Esophagus muscularis mucosa (tissue), 4 donors: ENCODE results near the gene CTXN1. TPM values are rescaled to one million over a fixed set of nuclear protein-coding genes. Genes with fewer than 3 reads are reported as not detected.
A peak's percentile ranks its signal among the peaks of the same experiment; 100 is the strongest.

ENCODE experiments used
- DNase-seq: peaks from one replicate; pipeline ENCODE4 v3.0.0-alpha.2; 2017; ENCODE audit errors: extremely low spot score
- H3K27ac ChIP-seq, 4 donors: fragments of 200-600 bp; sonication (generic); replicated peaks in 1 of 4; 1 replicate in 3 of 4; 2 replicates in 1 of 4; pipeline ENCODE4 v1.5.1; 2016 to 2019; ENCODE audit warnings: mild to moderate bottlenecking in 1 of 4
- H3K27me3 ChIP-seq, 4 donors: fragments of 200-600 bp; sonication (generic); one replicate each; pipeline versions ENCODE4 v1.5.1 to v1.6.0; 2016 to 2019
- H3K36me3 ChIP-seq, 4 donors: fragments of 200-600 bp; sonication (generic); one replicate each; pipeline ENCODE4 v1.5.1; 2016 to 2019
- H3K4me1 ChIP-seq, 4 donors: fragments of 200-600 bp; sonication (generic); one replicate each; pipeline ENCODE4 v1.5.1; 2016 to 2019
- H3K4me3 ChIP-seq, 4 donors: fragments of 200-600 bp; sonication (generic); 1 replicate in 2 of 4; 2 replicates in 2 of 4; pipeline ENCODE4 v1.5.1; 2016 to 2019; ENCODE audit warnings: mild to moderate bottlenecking in 4 of 4, moderate library complexity in 1 of 4
- H3K9me3 ChIP-seq, 4 donors: fragments of 200-600 bp; sonication (generic); 1 replicate in 3 of 4; 2 replicates in 1 of 4; pipeline ENCODE4 v1.5.1; 2016 to 2019
- EP300 ChIP-seq: sonication (generic); formaldehyde crosslinking; IDR thresholded peaks from one replicate; pipeline ENCODE4 v1.6.1; 2017; ENCODE audit warnings: antibody characterized with exemption
- POLR2A ChIP-seq: fragments of 450-650 bp; IDR thresholded peaks from one replicate; pipeline ENCODE4 v1.6.1; 2017; ENCODE audit warnings: antibody characterized with exemption, moderate library complexity, mild to moderate bottlenecking, low read depth
- POLR2AphosphoS5 ChIP-seq, 2 donors: sonication (generic); formaldehyde crosslinking; IDR thresholded peaks; one replicate each; pipeline ENCODE4 v1.6.1; 2017; ENCODE audit warnings: antibody characterized with exemption in 2 of 2
- WGBS: methylation state at CpG from one replicate; pipeline ENCODE4 v1.1.5; 2018; 5-methylcytosine and 5-hydroxymethylcytosine counted together
- intact Hi-C: fragments of 100-400 bp; cut with DNase I; formaldehyde crosslinking; loops from one replicate; pipeline ENCODE4 v1.15.1; 2023
- total RNA-seq, 4 donors: library from RNA; depleted of rRNA; stranded (reverse); fragments of >200 nt; gene quantifications; one replicate each; pipeline versions ENCODE4 v1.1.0 to v1.2.1, GENCODE V29; 2016
- TF ChIP-seq, protein P1 (sequence below), 3 experiments: fragments of 200-600 bp in 2 of 3; fragments of 450-650 bp in 1 of 3; sonication (generic) in 2 of 3; IDR thresholded peaks; one replicate each; pipeline ENCODE4 v1.5.1; 2017 to 2019; ENCODE audit warnings: antibody characterized with exemption in 3 of 3, mild to moderate bottlenecking in 2 of 3, moderate library complexity in 1 of 3

The CTXN1 gene
- total RNA-seq, result 10 to 100 TPM; 28.7 to 59.4 (median 49.2) TPM

DNA sequence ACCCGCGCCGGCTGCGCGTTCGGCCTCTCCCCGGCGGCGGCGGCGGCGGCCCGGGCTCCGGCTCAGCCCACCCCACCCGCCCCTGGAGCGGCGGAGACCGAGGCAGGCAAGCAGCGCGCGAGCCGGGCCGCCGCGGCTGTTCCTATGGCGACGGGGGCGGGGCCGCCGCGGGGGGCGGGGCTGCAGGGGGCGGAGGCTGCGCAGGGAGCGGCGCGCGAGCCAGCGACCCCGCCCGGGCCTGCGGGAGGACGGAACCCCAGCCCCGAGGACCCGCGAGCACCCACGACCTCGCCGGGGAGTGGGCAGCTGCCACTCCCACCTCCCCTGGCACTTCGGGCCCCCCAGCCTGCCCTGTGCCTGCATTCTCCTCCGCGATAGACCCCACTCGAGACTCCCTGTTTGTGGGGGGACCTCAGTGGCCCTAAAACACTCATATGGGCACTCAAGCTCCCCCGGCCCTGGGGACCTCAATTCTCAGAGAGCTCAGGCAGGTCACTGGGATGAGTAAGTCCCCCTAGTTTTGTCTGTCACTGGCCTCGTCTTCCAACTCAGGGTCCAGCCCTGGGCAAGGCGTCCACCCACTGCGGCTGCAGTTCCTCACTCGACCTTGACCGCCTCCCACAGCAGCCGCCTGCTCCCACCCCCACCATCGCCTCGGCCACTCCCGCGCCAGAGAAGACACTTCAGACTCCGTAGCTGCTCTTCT, at the start of gene CTXN1:
CTXN1 (minus strand) TSS at position 115 of the 706 bp plus-strand sequence. CDS start 597 bp downstream, outside the sequence.
- peaks cover 9 to 36% (median 26%) of the 10 kb centered on the region in 4 donors for H3K36me3 ChIP-seq
- peak within 1 kb of the TSS; percentile 68 to 81 (median 71) for H3K4me3 ChIP-seq
- peak within 1 kb of the TSS; percentile 91 to 96 (median 94) for H3K27ac ChIP-seq
- no peak for TF ChIP-seq EP300
- TF ChIP-seq POLR2AphosphoS5 (IDR thresholded peaks at IDR 0.05), result peak; percentile 38 to 75
- TF ChIP-seq POLR2A, result no peak
- TF ChIP-seq, protein P1, sequence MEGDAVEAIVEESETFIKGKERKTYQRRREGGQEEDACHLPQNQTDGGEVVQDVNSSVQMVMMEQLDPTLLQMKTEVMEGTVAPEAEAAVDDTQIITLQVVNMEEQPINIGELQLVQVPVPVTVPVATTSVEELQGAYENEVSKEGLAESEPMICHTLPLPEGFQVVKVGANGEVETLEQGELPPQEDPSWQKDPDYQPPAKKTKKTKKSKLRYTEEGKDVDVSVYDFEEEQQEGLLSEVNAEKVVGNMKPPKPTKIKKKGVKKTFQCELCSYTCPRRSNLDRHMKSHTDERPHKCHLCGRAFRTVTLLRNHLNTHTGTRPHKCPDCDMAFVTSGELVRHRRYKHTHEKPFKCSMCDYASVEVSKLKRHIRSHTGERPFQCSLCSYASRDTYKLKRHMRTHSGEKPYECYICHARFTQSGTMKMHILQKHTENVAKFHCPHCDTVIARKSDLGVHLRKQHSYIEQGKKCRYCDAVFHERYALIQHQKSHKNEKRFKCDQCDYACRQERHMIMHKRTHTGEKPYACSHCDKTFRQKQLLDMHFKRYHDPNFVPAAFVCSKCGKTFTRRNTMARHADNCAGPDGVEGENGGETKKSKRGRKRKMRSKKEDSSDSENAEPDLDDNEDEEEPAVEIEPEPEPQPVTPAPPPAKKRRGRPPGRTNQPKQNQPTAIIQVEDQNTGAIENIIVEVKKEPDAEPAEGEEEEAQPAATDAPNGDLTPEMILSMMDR (IDR thresholded peaks at IDR 0.05), result peak in 2 of 3 experiments; percentile 17 to 47
- WGBS, result 29% methylated on average over 15 of the region's 65 CpGs
- H3K9me3 ChIP-seq, result no peaks in the 10 kb centered on the region
- no peak for DNase-seq
- peaks cover 59 to 100% (median 96%) of the 10 kb centered on the region in 4 donors for H3K4me1 ChIP-seq
- H3K27me3 ChIP-seq, result no peaks in the 10 kb centered on the region
- intact Hi-C loops, result no loop called here

DNA sequence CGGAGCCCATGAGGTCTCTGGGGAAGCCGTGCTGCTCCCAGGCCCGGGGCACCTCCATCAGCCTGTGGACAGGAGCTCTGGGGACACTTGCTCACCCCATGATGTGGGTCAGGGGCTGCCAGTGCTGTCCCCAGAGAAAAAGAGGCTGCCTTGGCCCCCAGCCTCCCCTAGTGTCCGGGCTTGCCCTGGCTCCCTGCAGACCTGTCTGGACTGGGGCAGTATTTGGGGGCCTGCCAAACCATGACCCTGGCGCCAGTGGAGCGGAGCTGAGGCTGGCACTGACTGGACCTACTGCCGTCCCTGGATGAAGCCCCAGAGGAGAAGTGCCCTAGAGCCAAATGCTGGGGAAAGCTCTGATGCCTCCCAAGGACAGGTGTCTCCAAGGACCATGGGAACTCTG, 49.1 kb upstream of the CTXN1 start:
- no peak for DNase-seq
- intact Hi-C loops, result no loop called here
- WGBS, result 87% methylated on average over 3 of the region's 7 CpGs
- Histone ChIP-seq H3K4me3 (no peak overlapping the region), H3K36me3 (peaks cover 26 to 94% (median 84%) of the 10 kb centered on the region in 4 donors), H3K27me3 (no peaks in the 10 kb centered on the region), H3K4me1 (peaks cover 15 to 29% (median 17%) of the 10 kb centered on the region in 4 donors), H3K27ac (no peak overlapping the region), H3K9me3 (no peaks in the 10 kb centered on the region)
- TF ChIP-seq POLR2A, result no peak

DNA sequence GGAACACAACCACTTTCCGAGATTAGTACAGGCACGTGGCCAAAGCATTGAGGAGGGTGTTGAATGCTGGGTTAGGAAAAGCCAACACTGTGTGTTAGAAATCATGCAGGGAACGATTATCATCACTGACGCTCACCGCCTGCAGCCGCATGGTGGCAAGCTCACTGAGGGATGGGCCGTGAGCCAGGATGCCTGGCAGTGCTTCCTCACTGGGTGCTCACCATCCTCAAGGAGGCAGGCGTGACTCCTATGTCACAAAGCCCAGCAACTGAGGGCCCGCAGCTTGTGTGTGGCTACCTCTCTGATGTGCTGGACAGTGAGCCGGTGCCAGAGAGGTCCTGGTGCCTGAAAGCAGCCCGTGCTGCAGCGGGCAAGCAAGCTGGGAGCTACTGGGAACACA, 47.9 kb upstream of the CTXN1 start:
- H3K36me3 ChIP-seq, result peaks cover 15 to 94% (median 83%) of the 10 kb centered on the region in 4 donors
- no peak overlapping the region for H3K27ac ChIP-seq
- peaks cover 14 to 26% (median 16%) of the 10 kb centered on the region in 4 donors for H3K4me1 ChIP-seq
- TF ChIP-seq POLR2AphosphoS5 (IDR thresholded peaks at IDR 0.05), result no peak
- TF ChIP-seq POLR2A, result no peak
- TF ChIP-seq, protein P1 (IDR thresholded peaks at IDR 0.05), result no peak
- TF ChIP-seq EP300, result no peak
- H3K9me3 ChIP-seq, result no peaks in the 10 kb centered on the region
- intact Hi-C loops, result no loop called here
- H3K4me3 ChIP-seq, result no peak overlapping the region
- DNase-seq, result no peak
- WGBS, result 90% methylated on average over 6 of the region's 12 CpGs
- no peaks in the 10 kb centered on the region for H3K27me3 ChIP-seq

DNA sequence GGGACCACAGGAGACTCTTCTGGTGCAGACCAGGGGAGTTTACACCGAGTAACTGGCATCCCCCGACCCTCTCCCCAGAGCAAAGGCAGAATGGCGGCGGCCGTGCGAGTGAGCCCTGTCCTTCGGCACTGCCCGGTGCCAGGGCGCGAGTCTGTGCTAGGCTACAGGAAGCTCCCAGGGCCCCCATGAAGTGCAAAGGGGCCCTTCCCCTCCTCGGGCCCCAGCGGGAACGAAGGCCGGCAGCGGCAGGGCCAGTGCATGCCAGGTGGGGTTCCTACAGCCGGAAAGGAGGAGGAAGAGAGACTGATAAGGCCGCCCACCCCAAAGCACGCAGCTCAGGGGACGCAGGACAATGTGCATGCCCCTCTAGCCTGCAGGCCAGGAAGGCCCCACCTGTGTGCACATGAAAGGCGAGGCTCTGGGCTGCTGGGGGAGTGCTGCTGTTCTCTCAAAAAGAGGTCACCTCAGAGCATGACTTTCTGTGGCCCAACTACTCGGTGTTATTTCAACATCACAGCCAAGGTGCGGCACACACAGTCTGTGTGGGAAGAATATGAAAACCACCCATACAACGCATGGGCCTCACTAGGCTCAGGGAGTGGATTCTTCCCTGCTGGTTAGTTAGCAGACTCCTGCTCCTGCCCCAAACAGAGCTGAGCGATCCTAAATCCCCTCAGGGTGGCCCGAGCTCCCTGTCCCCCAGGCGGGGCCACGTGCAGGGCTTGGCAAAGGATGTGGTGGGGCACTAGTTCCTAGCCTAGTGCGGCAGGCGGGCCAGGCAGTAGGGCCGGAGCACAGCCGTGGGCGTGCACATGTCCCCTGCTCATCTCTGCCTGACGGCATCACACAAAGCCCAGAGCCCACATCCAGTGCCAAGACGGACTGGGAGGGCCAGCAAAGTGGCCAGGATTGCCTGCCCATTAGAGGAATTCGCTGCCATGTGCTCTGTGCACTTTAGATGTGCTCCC, 45.9 kb upstream of the CTXN1 start:
- Histone ChIP-seq H3K36me3 (peaks cover 19 to 94% (median 81%) of the 10 kb centered on the region in 4 donors), H3K27ac (no peak overlapping the region), H3K4me1 (peaks cover 0 to 11% (median 5%) of the 10 kb centered on the region in 4 donors), H3K9me3 (no peaks in the 10 kb centered on the region), H3K4me3 (no peak overlapping the region), H3K27me3 (no peaks in the 10 kb centered on the region)
- WGBS, result 90% methylated on average over 31 of the region's 35 CpGs
- intact Hi-C loops, result no loop called here
- no peak for TF ChIP-seq EP300
- no peak for DNase-seq

DNA sequence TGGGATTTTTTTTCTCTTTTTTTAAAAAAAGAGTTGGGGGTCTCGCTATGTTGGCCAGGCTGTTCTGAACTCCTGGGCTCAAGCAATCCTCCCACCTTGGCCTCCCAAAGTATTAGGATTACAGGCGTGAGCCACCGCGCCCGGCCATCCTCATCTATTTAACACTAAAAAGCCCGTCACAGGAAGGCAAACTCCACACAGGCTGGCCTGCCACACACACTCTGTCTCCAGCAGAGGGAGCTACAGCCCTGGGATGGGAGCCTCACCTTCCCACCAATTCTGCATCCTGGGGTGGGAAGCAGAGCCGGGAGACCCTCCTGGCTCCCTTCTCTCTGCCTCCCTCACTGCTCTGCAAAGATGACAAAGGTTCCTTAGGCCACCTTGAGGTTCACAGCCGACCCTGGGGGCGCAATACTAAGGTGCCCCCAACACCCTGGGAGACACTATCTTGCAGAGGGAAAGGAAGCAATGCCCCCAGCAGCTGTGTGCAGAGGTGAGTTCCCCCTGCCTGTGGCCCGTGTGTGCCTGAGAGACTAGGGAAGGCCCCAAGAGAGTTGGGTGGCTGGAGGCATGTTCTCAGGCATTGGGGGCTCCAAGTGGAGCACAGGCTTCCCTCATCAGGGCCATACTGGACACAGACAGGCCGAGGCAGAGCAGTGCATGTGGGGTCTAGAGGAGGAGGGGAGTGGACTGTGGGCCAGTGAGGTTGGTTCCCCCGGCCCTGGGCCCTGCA, 44.9 kb upstream of the CTXN1 start:
- Histone ChIP-seq H3K27ac (no peak overlapping the region), H3K9me3 (no peaks in the 10 kb centered on the region), H3K4me3 (no peak overlapping the region), H3K36me3 (peaks cover 28 to 97% (median 86%) of the 10 kb centered on the region in 4 donors), H3K27me3 (no peaks in the 10 kb centered on the region), H3K4me1 (peaks cover 0 to 11% (median 5%) of the 10 kb centered on the region in 4 donors)
- TF ChIP-seq POLR2AphosphoS5 (IDR thresholded peaks at IDR 0.05) (no peak), EP300 (no peak), POLR2A (no peak)
- TF ChIP-seq, protein P1 (IDR thresholded peaks at IDR 0.05), result peak; percentile 42 to 70 (median 43)
- no peak for DNase-seq
- intact Hi-C loops, result no loop called here
- WGBS, result 68% methylated on average over 7 of the region's 12 CpGs
